HepG2 (cell line): Measurements from ENCODE around the gene TEF. TPM values are rescaled to one million over a fixed set of nuclear protein-coding genes. Genes with fewer than 3 reads are reported as not detected.

Experiments
- KLF11 ChIP-seq: IDR thresholded peaks from 2 replicates; pipeline ENCODE4 v1.6.1; 2016; ENCODE audit warnings: missing compliant biosample characterization
- MTA3 ChIP-seq: sonication (generic); formaldehyde crosslinking; IDR thresholded peaks from 2 replicates; pipeline ENCODE4 v1.4.0; 2020; ENCODE audit warnings: missing genetic modification reagents
- NFYB ChIP-seq: sonication (generic); formaldehyde crosslinking; IDR thresholded peaks from 2 replicates; pipeline ENCODE4 v1.4.0; 2020; ENCODE audit warnings: missing genetic modification reagents
- ONECUT2 ChIP-seq: sonication (generic); formaldehyde crosslinking; IDR thresholded peaks from 2 replicates; pipeline ENCODE4 v1.4.0; 2020; ENCODE audit warnings: missing genetic modification reagents
- PAX8 ChIP-seq: sonication (generic); formaldehyde crosslinking; IDR thresholded peaks from 2 replicates; pipeline ENCODE4 v1.8.0; 2022; ENCODE audit warnings: mild to moderate bottlenecking, missing genetic modification reagents, borderline replicate concordance
- PHB2 ChIP-seq: fragments of 450-650 bp; IDR thresholded peaks from 2 replicates; pipeline ENCODE4 v1.6.1; 2018; ENCODE audit not compliant: partially characterized antibody
- PHF21A ChIP-seq: sonication (generic); formaldehyde crosslinking; IDR thresholded peaks from 2 replicates; pipeline ENCODE4 v1.5.0; 2020; ENCODE audit warnings: mild to moderate bottlenecking, missing genetic modification reagents
- RARA ChIP-seq: IDR thresholded peaks from 2 replicates; pipeline ENCODE4 v1.6.1; 2016; ENCODE audit warnings: missing genetic modification reagents, missing compliant biosample characterization
- SMARCC2 ChIP-seq: fragments of 450-650 bp; IDR thresholded peaks from 2 replicates; pipeline ENCODE4 v1.6.1; 2017; ENCODE audit warnings: antibody characterized with exemption, mild to moderate bottlenecking
- ZBTB42 ChIP-seq: sonication (generic); formaldehyde crosslinking; IDR thresholded peaks from 2 replicates; pipeline ENCODE4 v1.5.0; 2020; ENCODE audit warnings: mild to moderate bottlenecking, missing genetic modification reagents
- ZC3H4 ChIP-seq: sonication (generic); formaldehyde crosslinking; IDR thresholded peaks from 2 replicates; pipeline ENCODE4 v1.4.0; 2020; ENCODE audit warnings: missing genetic modification reagents, borderline replicate concordance
- ZFP1 ChIP-seq: IDR thresholded peaks from 2 replicates; pipeline ENCODE4 v1.6.1; 2016
- ZNF138 ChIP-seq: sonication (generic); formaldehyde crosslinking; IDR thresholded peaks from 2 replicates; pipeline ENCODE4 v1.5.0; 2020; ENCODE audit warnings: mild to moderate bottlenecking, low read depth, missing genetic modification reagents
- ZNF230 ChIP-seq: sonication (generic); formaldehyde crosslinking; IDR thresholded peaks from 2 replicates; pipeline ENCODE4 v1.4.0; 2020; ENCODE audit warnings: mild to moderate bottlenecking, missing genetic modification reagents
- ZNF550 ChIP-seq: sonication (generic); formaldehyde crosslinking; IDR thresholded peaks from 2 replicates; pipeline ENCODE4 v1.4.0; 2020; ENCODE audit warnings: mild to moderate bottlenecking, missing genetic modification reagents, borderline replicate concordance
- ZNF556 ChIP-seq: sonication (generic); formaldehyde crosslinking; IDR thresholded peaks from 2 replicates; pipeline ENCODE4 v1.4.0; 2020; ENCODE audit warnings: mild to moderate bottlenecking, missing genetic modification reagents, borderline replicate concordance
- ZNF558 ChIP-seq: sonication (generic); formaldehyde crosslinking; IDR thresholded peaks from 2 replicates; pipeline ENCODE4 v1.9.0; 2022; ENCODE audit warnings: mild to moderate bottlenecking, missing genetic modification reagents, borderline replicate concordance
- ZNF564 ChIP-seq: sonication (generic); formaldehyde crosslinking; IDR thresholded peaks from 2 replicates; pipeline ENCODE4 v1.8.1; 2023; ENCODE audit warnings: mild to moderate bottlenecking, missing genetic modification reagents
- polyA plus RNA-seq, 8 experiments: library from polyadenylated mRNA; depleted of rRNA in 3 of 8; stranded (reverse) in 7 of 8; unstranded in 1 of 8; fragments of >200 nt; fragmentation: Illumina TruSeq in 4 of 8; extraction: Trizol in 4 of 8; gene quantifications; 2 replicates each; pipeline versions ENCODE4 v1.2.1 to v1.2.3, GENCODE V29; 2011 to 2016; ENCODE audit warnings: low read depth in 4 of 8, missing spikeins in 1 of 8, mixed read lengths in 1 of 8; ENCODE audit not compliant: insufficient read depth in 1 of 8
- total RNA-seq, 5 experiments: library from RNA; depleted of rRNA; stranded (reverse); fragments of >200 nt; fragmentation: Illumina TruSeq; extraction: Trizol; gene quantifications; 2 replicates each; pipeline ENCODE4 v1.2.3, GENCODE V29; 2016; ENCODE audit warnings: low read depth in 1 of 5
- TF ChIP-seq, protein P1 (sequence below): sonication (generic); formaldehyde crosslinking; IDR thresholded peaks from 2 replicates; pipeline ENCODE4 v1.4.0; 2020; ENCODE audit warnings: missing genetic modification reagents
- TF ChIP-seq, protein P2 (sequence below), 2 experiments: fragments of 450-650 bp in 1 of 2; sonication (generic) in 1 of 2; formaldehyde crosslinking in 1 of 2; IDR thresholded peaks; 2 replicates each; pipeline versions ENCODE4 v1.6.1 to v1.8.0; 2016 to 2022; ENCODE audit warnings: antibody characterized with exemption in 1 of 2, mild to moderate bottlenecking in 1 of 2, missing genetic modification reagents in 1 of 2

The TEF gene
- total and polyA plus RNA-seq, 2 of the 13 experiments (the other 11 are each of a cell fraction or from before 2014, with no cell fraction given), result 7.6 to 11.2 TPM

DNA sequence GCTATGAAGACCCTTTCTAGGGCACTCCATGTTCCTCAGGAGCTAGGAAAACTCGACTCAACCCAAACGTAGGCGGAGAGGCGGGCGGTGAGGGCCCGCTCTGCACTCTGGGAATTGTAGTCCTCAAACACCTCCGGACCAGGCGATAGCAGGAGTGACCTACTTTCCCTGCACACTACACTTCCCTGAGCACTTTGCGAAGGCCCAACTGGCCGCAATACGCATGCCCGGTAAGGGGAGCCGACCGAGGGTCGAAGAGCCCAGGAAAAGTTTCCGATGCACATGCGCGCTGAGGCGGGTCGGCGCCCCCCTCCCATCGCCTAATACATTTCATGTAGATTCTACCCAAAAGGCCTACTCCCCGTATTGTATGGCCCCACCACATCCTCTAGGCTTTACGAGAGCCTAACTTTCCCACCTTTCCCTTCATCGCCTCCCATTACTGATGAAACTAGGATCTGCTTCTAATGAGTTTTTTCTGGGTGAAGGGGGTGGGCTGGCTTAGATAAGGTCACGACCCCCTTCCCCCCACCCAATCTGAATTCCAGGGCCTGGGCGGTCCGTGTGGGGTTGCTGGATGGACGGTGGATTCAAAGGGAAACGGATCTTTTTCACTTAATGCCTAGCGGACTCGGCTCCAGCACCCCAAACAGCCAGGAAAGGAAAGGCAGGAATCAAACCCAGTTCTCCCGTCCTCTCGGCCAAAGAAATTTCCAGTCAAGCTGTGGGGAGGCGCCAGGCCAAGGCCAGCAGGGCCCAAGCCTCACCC, 62.8 kb downstream of the TEF start (continued):
- TF ChIP-seq ZNF564 (CRISPR knock-in tag) (peak; percentile 48; the same call in 1 of the 2 replicates), ZBTB42 (CRISPR knock-in tag) (no peak), ZC3H4 (CRISPR knock-in tag) (no peak), MTA3 (no peak), ZNF550 (CRISPR knock-in tag) (no peak), RARA (CRISPR knock-in tag) (peak; percentile 9; the same call in 1 of the 2 replicates), ZNF138 (no peak), ZFP1 (CRISPR knock-in tag) (no peak), ZNF558 (CRISPR knock-in tag) (no peak), NFYB (CRISPR knock-in tag) (no peak), KLF11 (CRISPR knock-in tag) (no peak), PAX8 (CRISPR knock-in tag) (no peak), ZNF230 (CRISPR knock-in tag) (no peak), ONECUT2 (CRISPR knock-in tag) (no peak), SMARCC2 (no peak), ZNF556 (0 out of 2 replicates have a peak, but pooled peaks have one; percentile 16), PHF21A (CRISPR knock-in tag) (peak; percentile 58; the same call in 1 of the 2 replicates), PHB2 (no peak)
- TF ChIP-seq, protein P1, sequence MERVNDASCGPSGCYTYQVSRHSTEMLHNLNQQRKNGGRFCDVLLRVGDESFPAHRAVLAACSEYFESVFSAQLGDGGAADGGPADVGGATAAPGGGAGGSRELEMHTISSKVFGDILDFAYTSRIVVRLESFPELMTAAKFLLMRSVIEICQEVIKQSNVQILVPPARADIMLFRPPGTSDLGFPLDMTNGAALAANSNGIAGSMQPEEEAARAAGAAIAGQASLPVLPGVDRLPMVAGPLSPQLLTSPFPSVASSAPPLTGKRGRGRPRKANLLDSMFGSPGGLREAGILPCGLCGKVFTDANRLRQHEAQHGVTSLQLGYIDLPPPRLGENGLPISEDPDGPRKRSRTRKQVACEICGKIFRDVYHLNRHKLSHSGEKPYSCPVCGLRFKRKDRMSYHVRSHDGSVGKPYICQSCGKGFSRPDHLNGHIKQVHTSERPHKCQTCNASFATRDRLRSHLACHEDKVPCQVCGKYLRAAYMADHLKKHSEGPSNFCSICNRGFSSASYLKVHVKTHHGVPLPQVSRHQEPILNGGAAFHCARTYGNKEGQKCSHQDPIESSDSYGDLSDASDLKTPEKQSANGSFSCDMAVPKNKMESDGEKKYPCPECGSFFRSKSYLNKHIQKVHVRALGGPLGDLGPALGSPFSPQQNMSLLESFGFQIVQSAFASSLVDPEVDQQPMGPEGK (CRISPR knock-in tag), result peak; percentile 93
- TF ChIP-seq, protein P2, sequence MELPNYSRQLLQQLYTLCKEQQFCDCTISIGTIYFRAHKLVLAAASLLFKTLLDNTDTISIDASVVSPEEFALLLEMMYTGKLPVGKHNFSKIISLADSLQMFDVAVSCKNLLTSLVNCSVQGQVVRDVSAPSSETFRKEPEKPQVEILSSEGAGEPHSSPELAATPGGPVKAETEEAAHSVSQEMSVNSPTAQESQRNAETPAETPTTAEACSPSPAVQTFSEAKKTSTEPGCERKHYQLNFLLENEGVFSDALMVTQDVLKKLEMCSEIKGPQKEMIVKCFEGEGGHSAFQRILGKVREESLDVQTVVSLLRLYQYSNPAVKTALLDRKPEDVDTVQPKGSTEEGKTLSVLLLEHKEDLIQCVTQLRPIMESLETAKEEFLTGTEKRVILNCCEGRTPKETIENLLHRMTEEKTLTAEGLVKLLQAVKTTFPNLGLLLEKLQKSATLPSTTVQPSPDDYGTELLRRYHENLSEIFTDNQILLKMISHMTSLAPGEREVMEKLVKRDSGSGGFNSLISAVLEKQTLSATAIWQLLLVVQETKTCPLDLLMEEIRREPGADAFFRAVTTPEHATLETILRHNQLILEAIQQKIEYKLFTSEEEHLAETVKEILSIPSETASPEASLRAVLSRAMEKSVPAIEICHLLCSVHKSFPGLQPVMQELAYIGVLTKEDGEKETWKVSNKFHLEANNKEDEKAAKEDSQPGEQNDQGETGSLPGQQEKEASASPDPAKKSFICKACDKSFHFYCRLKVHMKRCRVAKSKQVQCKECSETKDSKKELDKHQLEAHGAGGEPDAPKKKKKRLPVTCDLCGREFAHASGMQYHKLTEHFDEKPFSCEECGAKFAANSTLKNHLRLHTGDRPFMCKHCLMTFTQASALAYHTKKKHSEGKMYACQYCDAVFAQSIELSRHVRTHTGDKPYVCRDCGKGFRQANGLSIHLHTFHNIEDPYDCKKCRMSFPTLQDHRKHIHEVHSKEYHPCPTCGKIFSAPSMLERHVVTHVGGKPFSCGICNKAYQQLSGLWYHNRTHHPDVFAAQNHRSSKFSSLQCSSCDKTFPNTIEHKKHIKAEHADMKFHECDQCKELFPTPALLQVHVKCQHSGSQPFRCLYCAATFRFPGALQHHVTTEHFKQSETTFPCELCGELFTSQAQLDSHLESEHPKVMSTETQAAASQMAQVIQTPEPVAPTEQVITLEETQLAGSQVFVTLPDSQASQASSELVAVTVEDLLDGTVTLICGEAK (IDR thresholded peaks at IDR 0.05), result no peak
- TF ChIP-seq, protein P2 (CRISPR knock-in tag; IDR thresholded peaks at IDR 0.05), result no peak; the same call in 1 of the 2 replicates
